Stimulated activated CD8-positive, alpha-beta memory T cell treated with anti-CD3 and anti-CD28 coated beads, Interleukin-12 subunit alpha, Interleukin-12 subunit beta, amount 100 ng/mL, for 24 hours (primary cell): Measurements from ENCODE around the gene GOLGA7B.

Experiments used
- DNase-seq: peaks from one replicate; pipeline ENCODE4 v3.0.0-alpha.2; 2020; ENCODE audit errors: extremely low read depth

The GOLGA7B gene

GRCh38 chr10:97868134-97868685 lies 18.6 kb downstream of the GOLGA7B start:
- DNase-seq: no peak

DNA sequence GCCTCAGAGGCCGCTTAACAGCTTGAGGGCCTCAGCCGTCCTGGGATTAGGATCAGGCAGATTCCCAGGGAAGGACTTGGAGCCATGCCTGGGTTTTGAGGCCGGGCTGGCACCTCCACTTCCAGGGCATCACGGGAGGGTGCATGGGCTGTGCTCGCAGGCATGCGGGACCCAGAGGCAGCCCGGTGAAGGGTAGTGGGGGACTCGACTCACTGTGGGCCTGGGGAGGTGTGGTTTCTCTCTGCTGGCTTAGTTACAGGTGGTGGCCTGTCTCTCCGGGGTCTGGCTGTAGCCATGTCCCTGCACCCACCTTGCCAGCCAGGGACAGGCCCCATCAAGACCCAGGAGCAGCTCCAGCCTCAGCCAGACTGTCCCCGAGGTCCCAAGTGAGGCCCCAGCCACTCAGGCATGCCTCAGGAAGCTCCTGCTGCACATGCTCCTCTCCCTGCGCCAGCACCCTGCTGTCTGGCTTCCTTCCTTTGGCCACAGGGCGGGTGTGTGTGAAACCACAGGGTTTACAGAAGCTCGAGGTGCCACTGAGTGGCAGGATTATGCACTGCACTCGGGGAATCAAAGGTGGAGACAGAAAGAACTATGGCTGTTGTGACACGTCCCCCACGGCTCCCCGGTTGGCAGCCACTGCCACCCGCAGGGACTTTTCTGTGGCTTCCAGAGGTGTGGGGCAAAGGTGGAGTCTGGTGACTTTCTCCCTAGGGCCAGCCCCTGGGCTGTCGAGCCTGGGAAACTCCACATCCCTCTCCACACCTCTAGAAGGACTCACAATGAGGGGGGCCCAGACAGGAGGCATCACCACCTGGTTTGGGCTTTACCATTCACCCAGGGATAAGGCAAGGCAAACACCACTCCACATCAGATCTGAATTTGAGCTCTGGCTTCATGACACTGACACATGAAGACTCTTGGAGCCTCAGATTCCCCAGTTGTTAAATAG lies 19.7 kb downstream of the GOLGA7B start:
- peak; percentile 59 for DNase-seq

DNA sequence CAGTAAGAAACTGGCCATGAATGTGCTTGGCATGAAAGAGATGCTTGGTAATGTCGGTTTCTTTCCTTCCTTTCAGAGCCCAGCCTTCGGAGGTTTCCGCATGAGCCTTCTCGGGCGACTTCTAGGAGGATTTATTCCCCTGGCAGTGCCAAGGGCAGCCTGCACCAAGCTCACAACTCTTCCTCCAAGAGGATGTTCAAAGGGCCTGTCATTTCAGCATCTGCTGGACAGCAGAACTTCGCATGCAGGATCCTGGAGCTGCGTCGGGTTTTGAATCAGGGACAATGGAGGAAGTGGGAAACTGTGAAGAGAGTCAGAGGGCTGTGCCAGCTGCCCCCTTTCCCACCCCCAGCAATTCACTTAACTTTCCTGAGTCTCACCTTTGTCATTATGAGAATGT lies 21.3 kb downstream of the GOLGA7B start:
- DNase-seq: no peak

DNA sequence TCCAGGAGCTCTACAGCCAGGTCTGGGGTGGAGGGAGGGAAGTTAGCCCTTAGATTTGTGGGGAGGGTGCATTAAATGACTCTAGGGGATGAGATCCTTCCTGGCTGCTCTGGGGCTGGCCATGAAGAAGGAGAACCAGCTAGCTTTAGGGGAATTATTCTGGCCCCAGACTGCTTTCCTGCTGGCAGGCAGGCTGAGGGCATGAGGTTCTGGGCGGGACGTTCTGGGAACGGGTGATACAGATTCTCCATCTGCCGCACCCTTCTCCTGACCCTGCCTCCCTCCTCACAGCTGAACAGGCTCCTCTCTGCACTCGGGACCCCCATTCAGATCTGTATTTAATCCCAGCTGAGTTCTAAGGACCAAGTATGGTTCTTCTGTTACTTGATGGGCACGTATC lies 23.9 kb downstream of the GOLGA7B start:
- no peak for DNase-seq

DNA sequence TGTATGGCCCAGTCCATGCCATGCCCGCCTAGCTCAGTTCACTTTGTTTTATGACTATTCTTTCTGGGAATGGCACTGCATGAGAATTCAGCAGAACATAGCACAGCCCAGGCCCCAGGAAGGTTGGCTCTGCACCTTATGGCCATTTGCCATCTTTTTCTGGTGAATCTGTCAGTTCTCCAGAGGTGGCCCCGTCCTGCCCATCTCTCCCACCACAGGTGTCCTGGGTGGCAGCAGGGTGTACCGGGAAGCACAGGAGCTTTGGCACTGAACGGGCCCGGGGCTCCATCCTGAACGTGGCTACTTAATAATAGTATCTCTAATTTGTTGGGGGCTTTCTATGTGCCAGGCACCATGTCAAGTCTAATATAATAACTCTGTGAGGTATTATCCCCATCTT lies 24.7 kb downstream of the GOLGA7B start:
- DNase-seq: no peak

DNA sequence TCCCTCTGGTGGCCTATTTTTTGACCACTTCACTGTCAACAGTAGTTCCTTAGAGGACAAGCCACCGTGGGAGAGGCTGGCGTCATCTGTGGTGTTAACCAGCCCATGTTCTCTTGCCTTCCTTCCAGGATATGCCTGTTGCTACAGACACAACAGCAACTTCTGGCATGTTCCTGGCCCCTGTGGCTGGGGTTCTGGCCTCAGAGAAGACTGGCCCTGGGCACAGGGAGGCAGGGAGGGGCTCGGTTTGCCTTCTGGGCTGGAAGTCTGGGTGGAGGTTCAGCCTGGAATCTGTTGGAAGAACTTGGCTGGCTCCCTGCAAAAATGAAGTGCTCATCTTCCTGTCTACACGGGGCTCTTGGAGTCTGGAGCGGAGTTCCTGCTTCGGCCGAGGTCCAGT lies 25.7 kb downstream of the GOLGA7B start:
- DNase-seq: no peak

DNA sequence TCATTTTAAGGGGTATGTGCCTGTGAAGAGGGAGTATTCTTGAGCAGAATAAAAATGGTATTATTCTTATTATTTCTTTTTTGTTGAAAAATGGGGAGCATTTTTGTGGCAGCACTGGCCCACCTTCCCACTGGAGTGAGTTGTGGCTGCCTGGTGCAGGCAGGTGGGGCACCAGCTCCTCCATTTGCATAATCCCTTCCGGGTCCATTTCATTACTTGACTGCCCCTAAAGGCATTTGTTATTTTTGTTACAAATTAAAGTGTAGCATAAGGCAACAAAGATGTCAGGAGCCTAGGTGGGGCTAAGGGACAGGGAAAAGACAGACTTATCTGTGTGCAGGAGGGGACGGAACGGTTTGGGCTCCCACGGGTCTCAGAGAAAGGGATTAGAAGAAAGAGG lies 26.8 kb downstream of the GOLGA7B start:
- no peak for DNase-seq

GRCh38 chr10:97879241-97879640 lies 29.6 kb downstream of the GOLGA7B start:
- no peak for DNase-seq

- DNase-seq: no peak
Measured at GRCh38 chr10:97880109-97880508, 30.5 kb downstream of the GOLGA7B start.

- DNase-seq: no peak
Measured at GRCh38 chr10:97882142-97883091, 32.8 kb downstream of the GOLGA7B start.

- no peak for DNase-seq
Measured at GRCh38 chr10:97883092-97883485, 33.4 kb downstream of the GOLGA7B start.

- DNase-seq: no peak
Measured at GRCh38 chr10:97886286-97886685, 36.6 kb downstream of the GOLGA7B start.

GRCh38 chr10:97887399-97887798 lies 37.8 kb downstream of the GOLGA7B start:
- no peak for DNase-seq

DNA sequence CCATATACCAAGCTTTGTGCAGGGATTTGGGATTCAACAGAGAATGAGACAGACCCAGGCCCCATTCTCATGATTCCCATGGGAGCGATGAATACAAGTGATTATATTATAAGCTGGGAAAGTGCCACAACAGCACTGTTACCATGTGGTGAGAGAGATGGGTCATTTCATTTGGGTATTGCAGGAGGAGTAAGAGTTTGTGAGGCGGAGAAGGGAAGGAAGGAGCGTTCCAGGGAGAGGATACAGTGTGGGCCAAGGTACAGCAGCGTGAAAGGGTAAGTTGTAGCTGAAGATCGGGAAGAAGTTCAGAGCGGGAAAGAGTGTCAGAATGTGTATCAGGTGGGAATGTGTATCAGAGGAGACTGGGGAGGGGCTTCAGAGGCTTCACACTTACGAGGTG lies 38.5 kb downstream of the GOLGA7B start:
- DNase-seq: no peak

DNA sequence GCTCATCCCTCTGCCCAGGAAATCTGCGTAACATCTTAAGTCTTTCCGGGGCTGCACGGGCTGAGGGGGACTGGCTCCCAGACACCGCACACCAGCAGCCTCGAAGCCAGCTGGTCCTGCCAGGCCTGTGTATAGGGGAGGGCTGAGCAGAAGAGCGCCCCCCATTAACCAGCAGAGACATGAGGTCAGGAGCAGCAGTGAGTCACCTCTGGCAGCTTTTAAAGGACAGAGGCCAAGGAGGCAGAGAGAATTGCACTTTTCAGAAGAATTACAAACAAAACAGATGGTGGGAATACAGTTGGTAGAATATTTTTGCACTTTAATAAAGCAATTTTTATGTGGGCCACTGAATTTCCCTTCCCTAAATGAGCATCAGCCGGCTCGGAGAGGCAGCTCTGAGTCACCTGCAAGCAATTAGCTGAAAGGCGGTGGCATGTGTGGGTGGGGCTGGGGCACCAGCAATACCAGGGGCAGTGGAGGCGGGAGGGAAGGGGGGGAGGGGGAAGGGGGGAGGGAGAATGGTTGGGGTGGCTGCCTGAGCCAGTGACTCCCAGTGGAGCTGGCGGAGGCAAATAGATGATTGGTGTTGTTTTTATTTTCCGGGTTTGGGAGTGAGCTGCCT lies 39.1 kb downstream of the GOLGA7B start:
- no peak for DNase-seq

- DNase-seq: no peak
Measured at GRCh38 chr10:97889461-97890265, 40.0 kb downstream of the GOLGA7B start.

- no peak for DNase-seq
Measured at GRCh38 chr10:97891497-97892167, 42.0 kb downstream of the GOLGA7B start.

GRCh38 chr10:97892506-97892905 lies 42.9 kb downstream of the GOLGA7B start:
- no peak for DNase-seq

DNA sequence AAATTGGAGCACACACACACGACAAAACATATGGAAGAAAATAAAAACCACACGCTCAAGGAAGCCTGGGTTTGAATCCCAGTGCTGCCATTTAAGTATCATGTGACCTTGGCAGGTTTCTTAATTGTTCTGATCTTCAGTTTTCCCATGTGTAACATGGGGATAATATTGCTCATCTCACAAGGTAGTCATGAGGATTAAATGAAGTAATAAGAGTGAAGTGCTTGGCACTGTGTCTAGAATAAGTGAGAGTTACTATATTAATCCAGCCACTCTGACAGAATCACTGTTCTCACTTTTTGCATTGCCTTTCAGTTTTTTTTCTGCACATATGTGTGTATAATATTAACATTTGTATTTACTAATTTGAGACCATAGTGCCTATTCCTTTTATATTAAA lies 43.3 kb downstream of the GOLGA7B start:
- no peak for DNase-seq

GRCh38 chr10:97894092-97894491 lies 44.4 kb downstream of the GOLGA7B start:
- no peak for DNase-seq
